ENCODE measurements around the gene TEX19.

- TF ChIP-seq CTCF (conservative IDR thresholded peaks at IDR 0.05) (no peak), EZH2 (IDR thresholded peaks at IDR 0.05; ENCODE audit: low read depth) (no peak)
These were observed 25.5 kb upstream of the TEX19 start, which contains the start of gene SECTM1 for GRCh38 chr17:82333279-82334171.
